CD4-positive, alpha-beta T cell treated with Interleukin-21 for 1 hour (primary cell): ENCODE results near the gene NAXE.
A peak's percentile ranks its signal among the peaks of the same experiment; 100 is the strongest.
"Not testable (repeated sequence)": the region's sequence is repeated elsewhere in the genome, so short reads cannot be mapped to it uniquely, and the experiment has no call there.

ENCODE experiments used
- DNase-seq: peaks from one replicate; pipeline ENCODE4 v3.0.0-alpha.2; 2020

NAXE gene

DNA sequence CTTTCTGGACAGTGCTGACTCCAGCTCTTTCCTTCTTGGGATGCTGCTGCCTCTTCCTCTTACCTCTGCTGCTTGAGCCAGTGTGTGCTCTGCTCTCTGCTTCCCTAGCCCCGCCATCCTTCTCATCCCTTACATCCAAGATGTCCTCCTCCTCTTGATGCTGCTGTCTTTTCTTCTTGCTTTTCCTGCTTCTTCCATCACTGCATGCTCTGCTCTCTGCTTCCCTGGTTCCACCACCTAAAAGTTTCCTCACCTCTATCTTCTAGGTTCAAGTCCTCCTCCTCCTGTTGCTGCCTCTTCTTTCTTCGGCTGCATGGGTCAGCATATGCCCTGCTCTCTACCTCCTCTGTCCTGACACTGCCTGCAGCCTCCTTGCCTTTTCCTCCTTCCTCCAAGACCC, 3.4 kb downstream of the NAXE start:
- DNase-seq, result no peak

DNA sequence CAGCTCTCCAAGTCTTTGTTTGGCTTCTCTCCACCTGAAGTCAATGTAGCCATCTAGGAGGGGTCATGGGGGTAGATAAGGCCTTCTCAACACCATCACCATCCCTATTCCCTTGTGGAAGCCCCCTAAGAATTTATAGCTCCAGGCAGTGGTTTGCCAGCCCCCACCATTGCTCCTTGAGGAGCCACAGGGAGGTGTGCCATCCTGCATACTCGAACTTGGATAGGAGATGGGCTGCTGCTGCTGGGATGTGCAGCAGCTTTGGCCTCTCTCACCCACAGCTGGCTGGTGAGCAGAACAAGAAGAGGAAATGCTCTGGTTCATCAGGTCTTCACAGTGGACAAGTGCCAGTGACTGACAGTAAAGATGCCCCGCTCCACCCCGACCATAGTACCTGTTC, 4.8 kb downstream of the NAXE start:
- DNase-seq, result no peak

DNA sequence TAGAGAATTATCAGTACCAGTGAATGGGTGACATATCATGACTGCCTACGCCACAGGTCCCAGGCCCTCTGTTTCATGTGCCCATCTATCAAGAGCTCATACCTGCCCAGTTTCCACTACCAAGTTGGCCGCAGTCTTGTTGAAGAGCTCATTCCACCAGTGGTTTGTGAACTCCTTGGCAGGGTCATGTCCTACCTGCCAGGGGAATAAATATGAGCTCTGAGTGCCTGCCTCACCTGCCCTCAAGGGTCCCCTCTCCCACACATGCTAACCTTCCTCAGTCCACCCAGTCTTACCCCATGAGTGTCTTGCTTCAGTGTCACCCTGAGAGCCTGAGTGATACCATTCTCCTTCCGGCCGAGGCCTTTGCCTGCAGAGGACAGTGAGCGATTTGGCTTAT, 6.5 kb downstream of the NAXE start:
- no peak for DNase-seq

DNA sequence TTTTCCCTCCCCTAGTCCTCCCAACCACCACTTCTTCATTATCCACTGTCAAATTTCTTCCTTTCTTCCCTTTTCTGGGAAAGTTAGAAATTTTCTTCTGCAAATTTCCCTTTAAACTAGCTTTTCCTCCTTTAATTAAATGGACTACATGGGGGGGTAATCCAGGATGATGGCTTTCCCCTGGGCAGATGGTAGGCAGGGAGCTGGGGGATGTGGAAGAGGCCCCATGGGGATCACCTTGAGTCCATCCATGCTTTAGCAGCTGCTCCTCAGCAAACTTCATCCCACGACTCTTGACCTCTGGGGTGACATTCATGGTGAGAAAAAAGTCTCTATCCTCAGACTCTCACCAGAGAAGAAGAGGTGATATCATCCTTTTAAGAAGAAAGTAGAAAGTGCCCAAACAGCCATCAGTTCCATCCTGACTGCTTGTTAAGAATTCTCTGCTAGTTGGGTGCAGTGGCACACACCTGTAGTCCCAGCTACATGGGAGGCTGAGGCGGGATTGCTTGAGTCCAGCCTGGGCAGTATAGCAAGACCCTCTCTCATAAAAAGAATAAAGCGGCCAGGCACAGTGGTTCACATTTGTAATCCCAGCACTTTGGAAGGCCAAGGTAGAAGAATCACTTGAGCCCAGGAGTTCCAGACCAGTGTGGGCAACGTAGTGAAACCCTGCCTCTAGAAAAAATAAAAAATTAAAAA, 7.3 kb downstream of the NAXE start:
- no peak for DNase-seq

DNA sequence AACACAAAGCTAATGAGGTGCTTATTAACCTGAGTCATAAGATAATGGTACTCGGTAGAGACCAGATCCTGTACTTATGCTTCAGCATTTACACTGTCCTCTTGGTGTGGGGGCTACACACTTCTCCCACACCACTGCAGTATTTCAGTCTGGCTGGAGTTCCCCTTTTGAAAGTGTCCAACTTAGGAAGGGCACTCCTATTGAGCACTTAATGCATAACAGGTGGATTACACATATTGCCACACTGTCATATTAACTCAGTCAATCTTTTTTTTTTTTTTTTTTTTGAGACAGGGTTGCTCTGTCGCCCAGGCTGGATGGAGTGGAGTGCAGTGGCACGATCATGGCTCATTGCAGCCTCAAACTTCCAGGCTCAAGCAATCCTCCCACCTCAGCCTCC, 8.2 kb downstream of the NAXE start:
- peak; percentile 47 for DNase-seq

DNA sequence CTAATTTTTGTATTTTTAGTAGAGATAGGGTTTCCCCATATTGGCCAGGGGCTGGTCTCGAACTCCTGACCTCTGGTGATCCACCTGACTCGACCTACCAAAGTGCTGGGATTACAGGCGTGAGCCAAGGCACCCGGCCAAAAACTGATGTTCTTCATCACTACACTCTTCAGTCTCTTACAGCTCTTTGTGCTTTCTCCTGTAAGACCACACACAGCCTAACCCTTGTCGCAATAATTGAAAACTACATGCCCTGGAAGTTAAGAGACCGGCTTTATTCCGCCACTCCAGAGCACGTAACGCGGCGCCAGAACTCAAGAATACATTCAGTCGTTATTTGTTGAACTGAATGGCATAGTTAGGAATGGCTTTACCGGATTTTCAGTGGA, 9.2 kb downstream of the NAXE start:
- peak; percentile 8 for DNase-seq

DNA sequence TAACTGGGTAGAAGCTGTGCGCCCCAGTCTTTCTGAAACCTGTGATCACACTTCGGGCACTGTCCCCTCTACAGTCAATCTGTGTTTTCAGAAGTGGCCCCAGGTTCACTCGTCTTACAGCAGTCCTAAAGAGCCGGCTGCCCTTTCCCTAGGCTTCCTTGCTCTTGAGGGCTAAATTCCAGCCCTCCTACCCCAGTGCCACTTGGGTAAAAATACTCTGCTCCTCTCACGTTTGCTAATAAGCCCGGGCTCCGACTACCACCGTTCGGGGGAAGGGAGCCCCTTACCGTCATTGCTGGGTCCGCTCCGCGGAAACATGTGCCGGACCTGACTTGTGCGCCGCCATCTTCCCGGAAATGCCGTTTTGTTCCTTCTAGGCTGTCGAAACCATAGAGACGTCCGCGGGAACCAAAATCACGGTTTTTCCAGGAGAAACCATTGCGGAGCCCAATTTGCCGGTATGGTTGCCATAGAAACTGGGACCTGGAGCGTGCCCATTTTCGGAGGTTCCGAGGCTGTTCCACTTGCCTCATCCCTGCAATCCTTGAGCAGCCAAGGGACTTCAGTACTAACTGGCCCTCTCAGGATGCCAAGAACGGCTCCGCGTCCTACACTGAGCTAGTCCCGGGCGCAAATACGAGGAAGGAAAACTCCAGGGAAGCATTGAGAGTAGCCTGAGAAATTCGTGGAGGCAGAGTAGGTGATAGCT, 9.7 kb downstream of the NAXE start, which contains the start of gene GPATCH4:
Gene GPATCH4, minus strand, starts transcription at position 358 of the 709 bp plus-strand sequence.
- peak; percentile 88 for DNase-seq

DNA sequence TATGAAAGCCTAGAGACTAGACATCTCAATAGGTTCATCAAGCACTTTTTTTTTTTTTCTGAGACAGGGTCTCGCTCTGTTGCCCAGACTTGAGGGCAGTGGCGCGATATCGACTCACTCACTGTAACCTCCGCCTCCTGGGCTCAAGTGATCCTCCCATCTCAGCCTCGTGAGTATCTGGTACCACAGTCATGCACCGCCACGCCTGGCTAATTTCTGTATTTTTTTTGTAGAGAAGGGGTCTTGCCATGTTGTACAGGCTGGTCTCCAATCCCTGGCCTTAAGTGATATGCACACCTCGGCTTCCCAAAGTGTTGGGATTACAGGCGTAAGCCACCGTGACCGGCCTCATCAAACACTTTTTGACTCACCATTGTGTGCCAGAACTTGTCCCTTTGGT, 10.3 kb downstream of the NAXE start:
- DNase-seq, result no peak

DNA sequence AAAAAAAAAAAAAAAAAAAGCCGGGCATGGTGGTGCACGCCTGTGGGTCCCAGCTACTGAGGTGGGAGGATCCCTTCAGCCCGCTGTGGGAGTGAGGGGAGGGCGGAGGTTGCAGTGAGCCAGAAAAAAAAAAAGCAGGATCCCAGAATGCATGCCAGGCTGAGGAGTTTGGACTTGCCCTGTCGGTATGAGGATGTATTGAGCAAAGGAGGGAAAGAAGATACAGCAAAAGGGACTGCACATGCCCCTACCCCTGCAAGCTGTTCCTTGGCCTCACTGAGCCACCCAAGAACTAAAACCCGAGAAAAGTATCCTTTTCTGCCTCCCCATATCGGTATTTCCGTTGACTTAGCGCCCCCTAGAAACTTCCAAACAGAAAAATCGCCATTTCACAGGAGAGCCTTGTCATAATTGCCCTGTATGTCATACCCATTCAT, 11.0 kb downstream of the NAXE start:
- DNase-seq, result peak; percentile 42

DNA sequence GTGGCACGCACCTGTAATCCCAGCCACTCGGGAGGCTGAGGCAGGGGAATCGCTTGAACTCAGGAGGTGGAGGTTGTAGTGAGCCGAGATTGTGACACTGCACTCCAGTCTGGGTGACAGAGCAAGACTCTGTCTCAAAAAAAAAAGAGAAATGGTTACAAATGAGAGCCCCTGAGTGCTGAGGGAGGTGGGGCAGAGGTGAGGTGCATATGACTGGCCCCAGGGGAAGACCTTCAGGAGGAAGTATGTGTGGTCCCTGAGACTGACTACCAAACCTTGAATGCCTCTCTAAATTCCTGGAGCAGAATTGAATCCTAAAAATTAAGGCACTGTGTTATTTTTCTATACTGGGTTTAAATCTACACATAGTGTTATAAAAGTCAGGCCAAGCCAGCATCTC, 15.8 kb downstream of the NAXE start:
- DNase-seq, result not testable (repeated sequence)

DNA sequence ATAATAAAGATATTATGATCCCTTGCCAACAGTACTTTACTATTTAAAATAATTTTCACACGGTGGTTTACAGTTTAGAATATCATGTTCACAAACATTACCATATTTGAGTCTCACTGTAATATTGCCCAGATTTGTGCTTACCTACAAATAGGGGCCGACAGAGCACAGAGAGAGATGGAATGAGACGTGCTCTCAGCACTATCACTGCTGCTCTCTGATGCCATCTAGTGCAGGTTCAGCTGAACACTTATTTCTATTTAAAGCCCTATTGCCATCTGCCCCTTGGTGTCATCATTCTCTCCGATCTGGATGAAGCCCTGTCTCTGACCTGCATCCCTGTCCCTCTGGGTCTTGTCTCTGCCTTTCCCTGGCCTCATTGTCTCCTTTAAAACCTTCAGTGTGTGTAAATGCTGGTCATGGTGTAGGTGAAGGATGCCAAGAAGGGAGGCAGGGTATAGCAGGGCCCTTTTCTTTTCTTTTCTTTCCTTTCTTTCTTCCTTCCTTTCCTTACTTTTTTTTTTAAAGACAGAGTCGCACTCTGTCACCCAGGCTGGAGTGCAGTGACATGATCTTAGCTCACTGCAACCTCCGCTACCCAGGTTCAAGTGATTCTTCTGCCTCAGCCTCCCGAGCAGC, 16.6 kb downstream of the NAXE start:
- peak; percentile 80 for DNase-seq

DNA sequence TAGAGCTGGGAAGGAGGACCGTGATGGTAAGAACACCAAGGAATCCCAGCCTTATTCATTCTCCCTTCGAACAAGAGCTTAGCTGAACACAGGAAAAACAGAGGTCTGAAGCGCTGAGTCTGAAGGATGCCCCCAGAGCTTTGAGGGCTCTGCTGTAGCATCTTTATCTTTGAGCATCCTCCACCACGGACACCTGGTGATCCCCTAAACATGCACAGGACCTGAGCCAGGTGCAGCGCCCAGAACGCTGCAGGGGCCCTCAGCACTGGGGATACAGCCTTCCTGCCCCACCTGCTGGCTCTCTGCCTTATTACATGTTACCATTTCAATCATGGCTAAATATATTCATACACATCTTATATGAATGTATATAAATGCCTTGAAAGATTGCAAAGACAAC, 17.4 kb downstream of the NAXE start:
- DNase-seq, result peak; percentile 68

DNA sequence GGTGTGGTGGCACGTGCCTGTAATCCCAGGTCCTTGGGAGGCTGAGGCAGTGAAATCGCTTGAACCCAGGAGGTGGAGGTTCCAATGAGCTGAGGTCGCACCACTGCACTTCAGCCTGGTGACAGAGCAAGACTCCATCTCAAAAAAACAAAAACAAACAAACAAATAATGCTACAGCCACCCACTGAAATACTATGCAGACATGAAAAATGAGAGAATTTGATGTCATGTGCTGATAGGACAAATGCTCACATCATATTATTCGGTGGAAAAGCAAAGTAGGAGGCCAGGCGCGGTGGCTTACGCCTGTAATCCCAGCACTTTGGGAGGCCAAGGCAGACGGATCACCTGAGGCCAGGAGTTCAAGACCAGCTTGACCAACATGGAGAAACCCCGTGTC, 18.5 kb downstream of the NAXE start:
- not testable (repeated sequence) for DNase-seq

DNA sequence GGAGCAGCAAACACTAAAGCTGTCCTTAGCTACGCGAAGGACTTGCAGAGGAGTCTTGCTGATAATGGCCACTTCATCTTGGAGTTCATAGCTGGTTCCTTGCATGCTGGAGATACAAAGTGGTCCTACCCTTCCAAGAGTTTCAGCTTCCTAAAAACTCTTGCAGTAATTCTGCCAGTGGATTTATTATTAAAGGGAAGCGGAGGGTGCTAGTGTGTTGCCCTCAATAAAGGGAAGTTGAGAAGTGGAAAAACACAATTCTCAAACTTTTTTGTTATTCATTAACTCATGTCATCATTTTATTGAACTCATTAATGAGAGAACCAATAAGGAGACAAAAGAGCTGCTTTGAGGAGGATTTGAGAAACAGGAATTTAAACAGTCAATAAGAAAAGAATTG, 21.1 kb downstream of the NAXE start:
- no peak for DNase-seq

DNA sequence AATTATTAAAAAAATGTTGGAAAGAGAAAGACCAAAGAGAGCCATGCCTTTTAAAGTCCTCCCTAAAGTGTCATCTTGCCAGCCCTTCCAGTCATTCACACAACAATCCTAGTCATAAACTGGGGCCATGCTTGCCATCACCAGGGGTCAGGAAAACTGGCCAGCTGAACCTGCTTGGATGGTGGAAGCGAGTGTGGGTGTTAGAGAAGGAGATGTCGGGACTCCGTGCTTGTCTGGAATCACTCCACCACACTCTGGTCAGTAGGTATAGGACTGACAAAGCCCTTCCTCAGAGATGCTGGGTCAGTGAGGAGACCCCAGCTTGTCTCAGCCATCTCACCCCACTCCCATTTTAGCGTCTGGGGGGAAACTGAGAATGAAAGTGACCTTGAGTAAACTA, 24.4 kb downstream of the NAXE start:
- DNase-seq, result no peak

DNA sequence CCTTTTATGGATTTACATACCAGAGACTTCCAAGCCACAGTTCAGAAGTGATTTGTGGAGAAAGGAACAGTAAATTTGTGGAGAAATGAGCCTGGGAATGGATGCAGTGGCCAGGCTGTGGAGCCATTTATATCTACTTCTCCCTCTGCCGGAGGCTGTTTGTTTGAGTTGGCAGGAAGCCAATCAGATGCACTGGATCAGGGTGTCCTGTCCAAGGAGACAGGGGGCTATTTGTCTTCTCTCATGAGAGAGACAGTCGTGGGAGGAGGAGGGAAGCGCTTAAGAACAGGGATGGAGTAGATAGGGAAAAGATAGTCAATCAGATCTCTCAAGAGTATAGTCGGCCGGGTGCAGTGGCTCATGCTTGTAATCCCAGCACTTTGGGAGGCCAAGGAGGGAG, 24.9 kb downstream of the NAXE start:
- no peak for DNase-seq

DNA sequence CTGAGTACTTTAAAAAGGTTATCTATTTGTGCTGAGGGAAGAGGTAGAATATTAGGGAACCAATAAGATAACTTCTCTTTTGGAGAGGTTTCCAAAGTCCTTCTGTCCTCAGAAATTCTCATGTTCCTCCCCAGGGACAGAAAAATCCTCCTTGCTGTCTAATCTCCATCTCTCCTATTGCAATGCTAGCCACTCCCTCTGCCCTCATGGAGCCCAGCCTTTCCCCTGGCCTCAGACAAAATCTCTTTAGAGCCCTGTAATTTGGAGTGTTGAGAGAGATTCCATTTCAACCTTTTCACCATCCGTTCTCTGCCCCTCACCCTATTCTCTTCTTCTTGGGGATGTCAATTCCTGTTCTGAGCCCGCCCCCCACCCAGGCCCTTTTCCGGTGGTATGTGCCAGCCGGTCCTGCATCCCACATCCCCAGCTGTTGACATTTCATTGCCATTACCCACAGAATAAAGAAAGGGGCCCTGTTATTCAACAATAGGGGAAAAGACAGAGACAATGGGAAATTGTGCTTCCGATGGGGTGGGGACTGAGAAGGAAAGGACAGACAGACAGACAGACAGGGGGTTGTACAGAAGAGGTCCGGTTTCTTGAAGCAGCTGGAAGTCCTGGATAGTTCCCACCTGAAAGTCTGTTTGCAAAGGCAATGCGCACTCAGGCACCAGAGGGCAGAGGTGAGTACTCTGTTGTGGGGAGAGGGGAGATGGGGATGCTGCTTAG, 27.4 kb downstream of the NAXE start, which contains the start of gene HAPLN2:
Gene HAPLN2, plus strand, starts transcription at position 563 of the 729 bp plus-strand sequence. CDS start 4,076 bp downstream, outside the sequence.
- DNase-seq, result peak; percentile 15

DNA sequence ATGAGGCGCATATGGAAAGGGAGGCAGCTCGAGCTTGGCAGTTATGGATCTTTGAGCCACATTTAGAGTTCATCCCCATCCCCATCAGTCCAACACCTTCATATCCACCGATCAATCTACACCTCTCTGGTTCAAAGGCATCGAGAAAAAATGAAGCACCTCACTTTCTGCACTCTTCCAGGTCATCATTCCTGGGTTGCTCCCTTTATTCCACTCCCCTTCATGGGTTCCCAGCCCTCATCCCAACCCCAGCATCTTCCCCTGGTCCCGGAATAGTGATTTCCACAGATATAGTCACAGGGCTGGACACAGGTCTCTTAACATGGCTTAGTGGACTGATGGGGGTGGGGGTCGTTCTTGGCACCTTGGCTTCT, 28.0 kb downstream of the NAXE start:
- DNase-seq, result no peak

DNA sequence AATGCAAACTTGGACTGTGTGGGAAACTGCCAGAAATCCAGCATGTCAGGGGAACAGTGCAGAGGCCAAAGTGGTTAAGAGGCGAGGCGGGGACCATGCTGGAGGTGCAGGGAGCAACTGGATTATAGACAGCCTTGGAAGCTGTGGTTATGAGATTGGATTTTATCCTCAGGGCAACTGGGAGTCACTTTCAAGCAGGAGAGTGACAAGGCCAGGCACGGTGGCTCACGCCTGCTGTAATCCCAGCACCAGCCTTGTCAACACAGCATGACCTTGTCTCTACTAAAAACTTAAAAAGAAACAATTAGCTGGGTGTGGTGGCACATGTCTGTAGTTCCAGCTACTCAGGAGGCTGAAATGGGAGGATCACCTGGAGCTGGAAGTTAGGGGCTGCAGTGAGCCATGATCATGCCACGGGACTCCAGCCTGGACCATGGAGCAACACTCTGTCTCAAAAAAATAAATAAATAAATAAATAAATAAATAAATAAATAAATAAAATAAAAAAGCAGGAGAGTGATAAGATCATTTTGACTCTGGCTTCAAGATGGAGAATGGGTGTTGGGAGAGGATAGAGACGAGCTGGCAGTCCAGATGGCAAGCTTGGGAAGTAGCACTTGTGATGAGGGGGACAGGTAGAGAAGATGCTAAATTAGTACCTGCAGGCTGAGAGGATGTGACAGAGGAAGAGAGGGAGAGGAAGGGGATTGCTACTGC, 31.2 kb downstream of the NAXE start:
- DNase-seq, result no peak

DNA sequence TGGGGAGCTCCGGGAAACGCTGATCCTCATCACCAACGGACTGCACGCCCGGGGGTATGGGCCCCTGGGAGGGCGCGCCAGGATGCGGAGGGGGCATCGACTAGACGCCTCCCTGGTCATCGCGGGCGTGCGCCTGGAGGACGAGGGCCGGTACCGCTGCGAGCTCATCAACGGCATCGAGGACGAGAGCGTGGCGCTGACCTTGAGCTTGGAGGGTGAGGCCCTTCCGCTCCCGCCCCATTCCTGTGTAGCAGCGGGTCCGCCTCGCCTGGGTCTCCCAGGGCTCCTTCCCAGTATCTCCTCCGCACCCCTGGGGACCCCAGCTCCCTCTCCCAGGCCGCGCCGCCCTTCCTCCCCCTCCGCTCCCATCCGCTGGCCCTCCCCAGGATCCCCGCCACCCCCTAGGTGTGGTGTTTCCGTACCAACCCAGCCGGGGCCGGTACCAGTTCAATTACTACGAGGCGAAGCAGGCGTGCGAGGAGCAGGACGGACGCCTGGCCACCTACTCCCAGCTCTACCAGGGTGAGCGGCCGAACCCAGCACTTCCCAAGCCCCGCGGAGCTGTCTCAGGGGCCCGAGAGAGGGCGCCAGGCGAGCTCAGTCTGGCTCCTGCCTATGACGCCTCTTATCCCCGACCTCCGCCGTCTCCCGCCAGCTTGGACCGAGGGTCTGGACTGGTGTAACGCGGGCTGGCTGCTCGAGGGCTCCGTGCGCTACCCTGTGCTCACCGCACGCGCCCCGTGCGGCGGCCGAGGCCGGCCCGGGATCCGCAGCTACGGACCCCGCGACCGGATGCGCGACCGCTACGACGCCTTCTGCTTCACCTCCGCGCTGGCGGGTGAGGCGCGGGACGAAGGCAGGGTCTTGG, 32.6 kb downstream of the NAXE start:
- DNase-seq, result peak; percentile 39

DNA sequence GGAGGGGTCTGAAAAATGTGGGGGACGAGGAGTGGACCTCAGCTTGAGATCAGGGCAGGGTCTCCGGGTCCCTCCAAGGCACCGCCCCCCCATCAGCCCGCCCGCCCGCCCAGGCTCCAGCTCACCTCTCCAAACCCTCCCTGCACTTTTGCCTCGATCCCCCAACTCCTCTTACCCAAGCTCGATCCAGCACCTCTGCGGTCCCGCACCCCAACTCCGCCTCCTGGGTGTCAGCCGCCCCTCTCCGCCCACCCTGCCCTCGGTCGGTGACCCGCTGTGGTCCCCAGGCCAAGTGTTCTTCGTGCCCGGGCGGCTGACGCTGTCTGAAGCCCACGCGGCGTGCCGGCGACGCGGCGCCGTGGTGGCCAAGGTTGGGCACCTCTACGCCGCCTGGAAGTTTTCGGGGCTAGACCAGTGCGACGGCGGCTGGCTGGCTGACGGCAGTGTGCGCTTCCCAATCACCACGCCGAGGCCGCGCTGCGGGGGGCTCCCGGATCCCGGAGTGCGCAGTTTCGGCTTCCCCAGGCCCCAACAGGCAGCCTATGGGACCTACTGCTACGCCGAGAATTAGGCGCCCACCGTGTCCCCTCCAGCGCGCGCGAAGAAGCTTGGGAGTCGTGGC, 33.3 kb downstream of the NAXE start:
- DNase-seq, result no peak
